ENCODE results near the gene CLDN19.
"Not testable (repeated sequence)": the region's sequence is repeated elsewhere in the genome, so short reads cannot be mapped to it uniquely, and the experiment has no call there.

Gene CLDN19

DNA sequence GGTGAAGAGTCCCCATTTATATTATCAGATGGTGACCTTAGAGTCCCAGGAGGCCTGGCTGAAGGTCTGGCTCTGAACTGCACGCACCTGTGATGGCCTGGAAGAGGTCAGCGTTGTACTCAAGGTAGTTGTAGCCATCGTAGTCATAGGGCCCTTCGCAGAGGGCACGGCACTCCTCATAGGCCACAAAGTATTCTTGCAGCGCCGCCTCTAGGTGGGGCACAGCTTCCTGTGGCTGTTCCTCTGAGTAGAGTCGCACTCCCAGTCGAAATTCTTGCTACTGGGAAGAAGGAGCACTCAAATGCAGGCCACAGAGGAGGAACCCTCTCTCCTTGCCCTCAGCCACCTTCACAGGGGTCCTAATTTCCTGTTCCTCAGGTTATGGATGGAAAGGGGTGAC lies 19.1 kb upstream of the CLDN19 start:
- no peak for DNase-seq (ENCODE audit: low spot score)

DNA sequence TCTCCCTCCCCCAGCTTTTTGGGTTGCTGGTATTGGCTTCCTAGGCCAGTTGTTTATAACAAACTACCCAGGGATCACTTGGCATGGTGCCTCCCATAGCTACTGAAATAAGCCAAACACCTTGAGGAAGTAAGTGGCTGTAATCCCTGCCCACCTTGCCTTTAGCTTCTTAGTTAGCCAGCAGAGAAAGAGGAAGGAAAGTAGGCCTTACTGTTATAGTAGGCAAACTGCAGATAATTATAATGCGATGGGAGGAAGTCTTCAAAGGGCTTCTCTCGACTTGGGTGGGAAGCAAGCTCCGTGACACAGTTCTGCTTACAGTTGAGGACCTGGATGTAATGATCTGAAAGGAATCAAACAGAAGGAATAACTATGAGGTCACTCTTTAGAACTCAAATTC lies 18.6 kb upstream of the CLDN19 start:
- no peak for DNase-seq (ENCODE audit: low spot score)

DNA sequence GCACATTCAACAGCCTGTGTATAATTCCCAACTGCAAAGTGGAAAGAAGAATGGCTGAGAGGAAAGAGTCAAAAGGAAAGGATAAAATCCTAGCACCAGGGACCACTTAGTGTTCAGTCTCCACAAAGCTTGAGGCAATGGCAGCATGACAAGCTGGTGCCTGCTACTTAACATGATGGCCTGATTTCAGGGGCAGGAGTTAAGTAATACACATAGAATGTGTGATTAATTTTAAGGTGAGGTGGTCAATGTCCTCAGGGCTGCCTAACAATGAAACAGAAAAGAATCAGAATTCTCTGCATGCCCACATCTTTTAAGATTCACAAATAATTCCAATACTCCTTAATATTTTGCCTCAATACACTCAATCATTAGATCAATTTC lies 17.8 kb upstream of the CLDN19 start:
- no peak for DNase-seq (ENCODE audit: low spot score)

DNA sequence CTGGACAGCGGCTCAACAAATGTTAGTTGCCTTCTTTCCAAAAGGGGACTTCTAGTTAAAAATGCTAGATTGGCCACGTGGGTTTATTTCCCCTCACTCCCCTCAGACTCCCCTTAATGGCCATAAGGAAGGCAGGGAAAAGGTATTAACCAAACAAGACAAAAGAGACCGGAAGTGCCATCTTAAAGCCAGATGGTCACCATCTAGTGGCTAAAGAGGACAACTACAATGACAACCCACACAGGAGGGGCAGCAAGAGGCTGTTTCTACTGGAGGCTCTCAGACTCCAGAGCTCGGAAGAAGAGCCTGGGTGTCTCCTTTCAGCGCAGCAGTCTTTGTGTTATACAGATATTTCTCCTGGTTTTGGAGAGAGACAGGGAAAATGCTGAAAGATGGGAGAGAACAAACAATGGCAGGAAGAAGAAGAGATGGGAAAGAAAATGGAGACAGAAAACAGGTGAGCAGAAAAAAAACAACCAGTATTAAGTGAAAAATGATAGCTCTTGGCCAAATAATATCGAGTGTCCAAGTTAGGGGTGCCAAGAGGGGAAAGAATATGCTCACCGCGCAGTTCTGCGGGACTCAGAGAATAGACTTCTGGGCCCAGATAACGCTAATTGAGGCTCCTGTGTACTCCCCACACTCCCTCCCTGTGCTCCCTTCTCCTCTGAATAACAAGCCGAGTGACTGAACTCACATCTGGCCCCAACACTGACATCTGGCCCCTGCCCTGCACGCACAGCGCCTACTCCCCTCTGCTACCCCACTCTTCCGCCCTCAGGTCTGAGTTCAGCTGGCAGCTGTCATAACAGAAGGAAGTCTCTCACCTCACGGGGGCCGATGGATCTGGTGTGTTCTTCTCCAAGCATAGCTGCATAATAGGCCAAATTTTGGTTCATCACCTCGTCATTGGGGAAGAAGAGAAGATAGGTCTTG lies 17.2 kb upstream of the CLDN19 start:
- DNase-seq (ENCODE audit: low spot score) = peak; percentile 30

DNA sequence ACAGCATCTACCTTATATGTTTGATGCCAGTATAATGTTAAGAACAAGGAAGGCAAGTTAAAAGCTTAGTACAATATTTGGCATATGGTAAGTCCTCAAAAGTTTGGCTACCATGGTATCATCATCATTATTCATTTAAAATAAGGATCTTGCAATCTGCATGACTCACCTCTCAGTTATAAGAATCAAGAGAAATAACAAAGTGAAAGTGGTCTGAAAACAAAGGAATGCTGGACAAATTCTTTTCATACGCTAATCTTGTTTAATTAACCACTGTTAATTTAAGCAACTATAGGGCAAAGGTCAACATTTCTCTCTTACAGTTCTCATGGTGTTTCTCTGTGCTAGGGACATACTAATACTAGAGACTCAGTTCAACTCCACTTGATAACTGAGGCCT lies 13.0 kb upstream of the CLDN19 start:
- DNase-seq (ENCODE audit: low spot score) = no peak

DNA sequence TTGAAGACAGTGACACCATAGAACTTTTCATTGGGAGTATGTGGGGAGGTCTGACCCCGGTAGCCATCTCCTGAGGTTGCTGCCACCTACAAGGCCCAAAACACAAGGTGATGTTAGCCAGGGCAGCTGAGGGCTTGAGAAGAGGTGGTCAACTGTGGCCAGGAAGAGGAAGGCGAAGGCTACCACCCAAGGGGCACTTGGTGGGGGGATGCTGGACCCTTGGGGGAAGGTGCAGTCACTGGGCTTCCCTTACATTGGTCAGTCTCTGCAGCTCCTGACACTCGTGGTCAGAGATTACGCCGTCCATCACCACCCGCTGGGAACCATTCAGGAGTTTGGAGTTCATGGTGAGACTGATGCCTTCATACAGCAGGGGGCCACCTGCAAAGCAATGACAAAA lies 12.2 kb upstream of the CLDN19 start:
- no peak for DNase-seq (ENCODE audit: low spot score)

DNA sequence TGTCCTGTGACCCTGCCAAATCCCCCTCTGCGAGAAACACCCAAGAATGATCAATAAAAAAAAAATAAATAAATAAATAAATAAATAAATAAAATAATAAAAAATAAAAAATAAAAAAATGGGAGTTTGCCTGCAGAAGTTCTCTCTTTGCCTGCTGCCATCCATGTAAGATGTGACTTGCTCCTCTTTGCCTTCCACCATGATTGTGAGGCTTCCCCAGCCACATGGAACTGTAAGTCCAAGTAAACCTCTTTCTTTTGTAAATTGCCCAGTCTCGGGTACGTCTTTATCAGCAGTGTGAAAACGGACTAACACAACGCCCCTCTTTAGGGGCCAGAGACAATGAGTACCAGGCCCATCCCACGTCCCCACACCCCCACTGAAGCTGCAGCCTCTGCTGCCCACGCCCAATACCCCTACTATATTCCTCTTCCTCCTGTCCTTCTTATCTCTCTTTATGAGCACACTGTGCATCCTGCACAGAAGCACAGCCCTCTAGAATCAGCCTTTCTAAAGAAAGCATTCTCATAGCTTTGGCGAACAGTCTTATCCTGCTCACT lies 11.6 kb upstream of the CLDN19 start:
- DNase-seq (ENCODE audit: low spot score) = not testable (repeated sequence)

DNA sequence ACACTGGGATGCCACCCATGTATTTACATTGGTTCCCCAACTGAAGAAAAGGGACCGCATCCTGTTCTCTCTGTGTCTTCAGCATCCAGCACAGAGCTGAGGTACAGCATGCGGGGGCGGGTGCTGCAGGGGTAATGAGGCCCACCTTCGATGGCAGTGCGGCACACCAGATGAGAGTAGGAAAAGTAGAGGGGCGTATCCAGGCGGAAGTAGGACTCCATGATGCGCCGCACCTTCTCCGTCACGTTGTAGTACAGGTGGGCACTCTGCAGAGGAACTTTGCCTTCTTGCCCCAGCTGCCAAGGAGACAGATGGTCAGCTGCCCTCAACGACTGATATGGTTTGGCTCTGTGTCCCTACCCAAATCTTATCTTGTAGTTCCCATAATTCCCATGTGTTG lies 10.0 kb upstream of the CLDN19 start:
- DNase-seq (ENCODE audit: low spot score) = no peak

DNA sequence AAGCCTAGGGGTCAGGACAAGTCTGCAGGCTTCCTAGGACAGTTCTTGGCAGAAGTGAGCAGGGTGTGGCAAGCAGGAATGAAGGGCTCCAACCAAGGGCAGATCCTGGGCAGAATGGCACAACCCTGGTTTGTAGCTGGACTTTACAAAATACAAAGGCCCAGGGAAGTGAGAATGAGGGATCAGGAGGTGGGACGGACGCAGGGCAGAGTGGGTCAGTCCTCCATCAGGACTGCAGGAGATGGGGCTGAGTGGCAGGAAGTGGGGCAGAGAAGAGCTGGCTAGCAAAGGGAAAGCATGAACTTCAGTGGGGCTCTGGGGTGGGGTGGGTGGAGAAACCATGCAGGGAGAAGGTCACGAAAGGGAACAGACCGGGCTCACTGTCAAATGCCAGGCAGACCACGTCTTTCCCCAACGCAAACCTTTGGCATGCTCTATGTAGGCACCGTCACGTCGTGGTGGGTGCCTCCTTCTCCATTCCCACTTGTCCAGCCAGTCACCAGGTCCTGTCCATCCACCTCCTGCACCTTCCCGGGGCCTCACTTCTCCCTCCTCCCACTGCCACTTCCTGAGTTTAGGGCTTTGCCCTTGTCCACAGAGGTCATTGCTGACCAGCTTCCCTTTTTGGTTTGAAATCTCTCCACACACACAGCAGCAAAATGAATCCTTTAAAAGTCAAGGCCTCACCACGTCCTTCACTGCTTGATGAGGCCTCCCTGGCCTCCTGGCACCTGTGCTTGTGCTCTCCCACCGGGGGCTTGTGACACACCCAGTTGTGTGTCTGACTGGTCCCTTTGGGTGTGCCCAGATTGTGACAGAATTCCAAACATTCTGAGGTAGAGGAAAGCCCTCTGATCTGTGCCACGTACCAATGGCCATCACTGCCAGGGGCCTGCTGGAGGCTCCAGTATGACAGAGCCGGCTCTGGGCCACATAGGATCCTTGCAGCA lies 8.7 kb upstream of the CLDN19 start:
- no peak for DNase-seq (ENCODE audit: low spot score)

DNA sequence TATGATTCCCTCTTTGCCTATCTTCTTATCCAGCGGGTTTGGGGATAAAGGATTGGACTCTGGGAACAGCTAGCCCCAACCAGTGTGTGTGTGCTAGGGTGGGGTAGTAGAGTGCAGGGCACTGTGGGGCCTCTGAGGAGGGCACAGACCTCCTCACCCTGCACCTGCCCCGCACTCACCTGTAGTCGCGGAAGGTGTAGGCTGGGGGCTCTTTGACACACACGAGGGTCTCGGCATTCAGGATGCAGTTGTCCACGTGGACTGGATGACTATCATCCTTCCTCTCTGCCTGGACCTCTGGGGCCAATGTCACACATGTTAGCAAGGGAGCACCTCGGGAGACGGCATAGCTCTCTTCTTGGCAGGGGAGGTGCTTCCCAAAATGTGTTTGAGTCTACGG lies 8.0 kb upstream of the CLDN19 start:
- DNase-seq (ENCODE audit: low spot score) = no peak

DNA sequence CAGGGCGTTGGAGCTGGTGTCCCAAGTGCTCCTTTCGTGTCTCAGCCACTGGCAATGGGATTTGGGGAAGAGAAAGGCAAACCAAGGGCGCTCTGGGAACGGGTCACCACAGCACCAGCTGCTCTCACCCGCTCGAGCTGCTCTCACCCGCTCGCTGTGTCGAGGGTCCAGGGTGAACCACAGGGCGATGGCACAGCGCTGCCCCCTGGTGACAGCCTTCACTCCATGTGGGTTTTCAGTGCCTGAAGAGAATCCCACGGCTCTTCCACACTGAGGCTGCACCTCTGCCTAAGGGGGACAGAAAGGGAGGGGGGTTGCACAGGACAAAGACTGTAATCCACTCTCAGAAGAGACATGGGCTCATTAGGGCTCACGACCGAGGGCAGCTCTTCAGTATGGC lies 7.1 kb upstream of the CLDN19 start:
- DNase-seq (ENCODE audit: low spot score) = no peak

DNA sequence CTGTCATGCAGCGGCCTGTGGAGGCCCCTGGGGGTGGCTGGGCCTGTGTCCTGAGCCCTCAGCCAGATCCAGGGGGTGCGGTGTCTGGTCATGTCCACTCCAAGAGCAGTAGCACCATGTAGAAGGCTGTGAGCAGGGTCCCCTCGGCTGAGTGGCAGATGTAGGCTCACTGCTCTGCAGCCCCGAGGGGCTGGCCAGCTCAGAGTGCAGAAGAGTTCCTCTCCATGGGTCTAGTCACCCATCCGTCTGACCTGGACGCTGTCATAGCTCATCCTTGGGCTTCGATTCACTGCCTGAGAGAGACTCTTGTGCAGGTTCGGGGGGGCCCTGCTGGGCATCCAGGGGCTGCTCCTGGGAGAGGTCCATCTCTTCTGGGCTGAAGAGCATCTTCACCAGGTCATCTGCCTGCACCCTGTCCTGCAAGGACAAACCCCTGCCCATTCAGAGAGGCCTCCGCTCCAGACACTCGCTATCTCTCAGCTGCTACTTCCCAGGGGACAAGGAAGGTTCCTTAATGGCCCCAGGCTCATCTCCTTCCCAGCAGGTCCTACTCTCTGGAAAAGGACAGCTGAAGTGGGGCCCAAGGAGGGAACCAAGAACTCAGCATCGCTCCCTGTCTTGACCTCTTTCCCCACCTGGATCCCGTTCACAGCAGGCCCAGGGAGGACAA lies 6.5 kb upstream of the CLDN19 start:
- DNase-seq (ENCODE audit: low spot score) = no peak

DNA sequence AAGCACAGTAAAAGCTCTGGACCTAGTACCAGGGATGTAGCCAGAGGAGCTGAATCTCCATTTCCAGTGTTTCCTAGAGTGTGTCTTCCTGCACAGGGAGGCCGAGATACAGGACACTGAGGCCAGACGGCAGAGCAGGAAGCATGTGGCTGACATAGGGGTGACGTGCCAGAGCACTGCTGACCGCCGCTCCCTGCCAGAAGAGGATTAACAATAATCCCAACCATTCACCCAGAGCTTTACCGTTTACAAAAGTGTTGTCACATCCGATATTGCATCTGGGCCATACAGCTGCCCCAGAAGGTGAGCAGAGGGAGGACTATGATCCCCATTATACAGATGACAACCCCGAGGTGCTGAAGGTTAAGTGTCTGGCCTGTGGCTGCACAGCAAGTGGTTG lies 5.8 kb upstream of the CLDN19 start:
- no peak for DNase-seq (ENCODE audit: low spot score)

DNA sequence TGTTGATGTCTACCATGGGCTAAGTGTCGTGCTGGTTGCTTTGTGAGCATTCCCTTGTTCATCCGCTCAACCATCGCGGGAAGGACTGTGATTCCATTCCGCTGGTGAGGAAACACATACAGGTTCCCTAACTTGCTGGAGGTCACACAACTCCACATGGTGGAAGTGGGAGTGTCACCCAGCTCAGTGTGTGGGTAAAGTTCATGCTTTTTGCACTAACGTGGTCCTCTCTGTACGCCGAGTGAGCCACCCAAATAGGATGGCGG lies 4.0 kb upstream of the CLDN19 start:
- DNase-seq (ENCODE audit: low spot score) = no peak

DNA sequence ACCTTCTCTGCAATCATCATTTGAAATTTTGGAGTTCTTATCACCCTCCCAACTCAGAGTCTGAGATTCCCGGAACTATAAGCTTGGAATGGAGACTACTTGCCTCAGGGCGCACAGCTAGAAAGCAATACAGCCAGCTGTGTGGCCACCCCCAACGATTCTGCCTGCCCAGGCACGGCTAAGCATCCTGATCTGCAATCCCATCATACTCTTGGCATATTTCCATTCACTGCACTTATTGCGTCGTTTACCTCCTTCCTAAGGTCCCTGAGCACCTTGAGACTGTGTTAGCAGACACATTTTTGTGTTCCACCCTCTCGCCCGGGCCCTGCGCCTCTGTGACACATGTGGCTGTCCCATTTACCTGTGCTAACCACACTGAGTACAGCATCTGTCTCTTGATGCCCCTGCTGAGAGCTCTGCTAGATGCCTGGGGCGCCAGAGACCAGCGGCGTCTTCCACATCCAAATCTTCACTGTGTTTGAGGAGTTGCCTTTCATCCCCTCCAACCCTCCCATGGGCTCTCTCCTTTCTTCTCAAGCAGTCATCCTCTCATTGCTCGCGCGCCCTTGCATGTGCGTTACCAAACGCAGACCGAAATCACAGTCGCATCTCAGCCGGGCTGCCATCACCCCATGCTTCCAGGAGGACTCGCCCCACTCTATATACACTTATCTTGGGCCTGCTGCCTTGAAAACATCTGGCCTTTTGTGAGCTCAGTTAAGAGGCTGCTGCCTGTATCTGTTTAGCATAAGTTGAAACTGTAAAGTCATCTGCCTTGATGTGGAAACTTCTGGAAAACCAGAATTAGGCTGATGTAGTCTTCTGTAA lies 3.5 kb upstream of the CLDN19 start:
- no peak for DNase-seq (ENCODE audit: low spot score)

DNA sequence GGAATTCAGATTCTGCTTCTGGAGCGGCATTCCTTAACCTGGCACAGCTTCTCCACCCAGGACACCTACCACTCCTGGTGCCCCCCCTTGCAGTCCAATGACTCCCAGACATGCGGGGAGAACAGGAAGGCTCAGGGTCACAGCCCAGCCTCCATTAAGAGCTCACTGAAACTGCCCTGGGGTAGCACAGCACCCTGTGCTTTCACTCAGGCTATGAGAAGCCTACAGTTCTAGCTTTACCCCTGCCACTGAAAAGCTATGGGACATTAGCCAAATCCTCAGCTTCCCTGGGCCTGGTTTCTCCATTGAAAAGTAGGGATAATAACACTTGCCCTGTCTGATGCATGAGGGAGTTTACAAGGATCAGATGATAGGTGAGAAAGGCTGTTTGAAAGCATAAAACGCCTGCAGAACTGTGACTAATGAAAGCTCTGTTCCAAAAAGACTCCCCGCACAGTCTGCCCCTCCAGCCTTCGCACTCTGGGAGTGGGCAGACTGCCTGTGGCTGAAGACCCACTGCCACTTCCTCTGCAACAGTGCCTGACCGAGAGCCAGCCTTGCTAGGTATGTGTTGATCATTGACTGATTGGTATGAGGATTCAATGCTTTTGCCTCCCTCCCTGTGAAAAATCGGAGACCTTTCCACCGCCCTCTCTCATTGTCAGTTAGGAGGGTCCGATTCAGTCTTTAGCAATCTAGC lies 2.7 kb upstream of the CLDN19 start:
- no peak for DNase-seq (ENCODE audit: low spot score)

DNA sequence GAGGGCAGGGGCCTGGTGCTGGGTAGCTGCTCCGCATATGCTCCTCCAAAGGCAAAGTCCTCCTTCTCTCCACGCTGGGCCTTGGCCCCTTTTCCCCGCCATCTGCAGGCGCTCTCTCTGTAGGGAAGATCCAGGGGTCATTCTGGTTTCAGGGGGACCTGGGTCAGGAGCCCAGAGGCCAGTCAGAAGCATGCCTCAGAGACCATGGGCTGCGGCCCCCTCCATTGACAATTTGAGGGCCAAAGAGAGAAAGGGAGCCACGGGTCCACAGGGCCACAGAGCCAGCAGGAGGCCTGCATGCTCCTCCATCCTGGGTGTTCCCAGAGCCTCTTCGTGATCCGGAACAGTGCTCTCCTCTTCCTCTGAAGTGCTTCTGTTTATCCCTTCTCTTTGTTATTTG lies 2.1 kb upstream of the CLDN19 start:
- DNase-seq (ENCODE audit: low spot score) = no peak

DNA sequence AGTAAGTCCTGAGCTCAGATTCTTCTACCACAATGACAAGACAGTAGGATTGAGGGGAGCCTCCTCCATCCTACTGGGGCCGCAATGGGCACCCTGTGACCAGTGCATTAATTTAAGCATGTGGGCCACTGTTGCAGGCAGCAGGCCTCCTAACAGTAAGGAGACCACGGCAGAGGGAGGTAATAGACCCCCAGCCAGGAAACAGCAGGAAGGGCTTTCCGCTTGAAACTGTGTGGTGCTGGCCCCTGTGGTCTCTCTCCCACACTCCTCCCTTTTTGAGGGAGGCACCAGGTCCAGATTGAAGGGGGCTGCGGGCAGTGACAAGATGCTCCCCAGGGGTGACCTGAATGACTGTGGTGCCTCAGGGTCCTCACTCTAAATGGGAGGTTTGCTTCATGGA lies 1.7 kb upstream of the CLDN19 start:
- DNase-seq (ENCODE audit: low spot score) = no peak

DNA sequence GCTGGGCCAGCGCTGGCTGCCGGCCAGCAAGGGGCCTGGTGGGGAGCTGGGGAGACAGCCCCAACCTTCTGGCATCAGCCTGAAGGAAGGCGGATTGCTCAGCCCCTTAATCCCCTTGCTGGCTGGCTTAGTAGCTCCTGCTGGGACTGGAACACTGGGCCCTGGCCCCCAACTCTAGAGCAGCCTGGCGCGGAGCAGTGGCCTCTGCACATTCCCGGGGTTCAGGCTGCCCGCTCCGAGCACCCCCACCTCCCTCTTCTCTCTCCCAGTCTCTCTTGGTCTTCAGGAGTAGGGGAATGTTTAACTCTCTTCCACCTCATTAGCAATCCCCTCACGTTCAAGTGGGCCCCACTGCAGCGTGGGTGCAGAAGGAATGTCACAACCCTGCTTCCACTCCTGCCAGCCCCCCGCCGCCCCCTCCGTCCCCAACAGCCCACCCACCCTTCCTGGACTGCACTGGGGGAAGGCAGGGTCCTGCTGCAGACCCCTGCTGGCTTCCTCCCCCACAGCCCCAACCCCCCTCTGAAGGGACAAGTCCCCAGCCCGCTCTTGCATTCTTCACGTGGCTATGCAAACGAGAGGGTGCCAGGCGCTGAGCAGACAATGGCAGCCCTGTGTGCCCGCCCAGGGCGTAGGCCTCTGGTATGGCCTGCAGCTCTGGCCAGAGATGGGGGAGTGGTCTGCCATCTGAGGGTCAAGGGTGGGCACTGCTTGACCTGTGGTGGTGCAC lies 980 bp upstream of the CLDN19 start:
- DNase-seq (ENCODE audit: low spot score) = peak; percentile 54

DNA sequence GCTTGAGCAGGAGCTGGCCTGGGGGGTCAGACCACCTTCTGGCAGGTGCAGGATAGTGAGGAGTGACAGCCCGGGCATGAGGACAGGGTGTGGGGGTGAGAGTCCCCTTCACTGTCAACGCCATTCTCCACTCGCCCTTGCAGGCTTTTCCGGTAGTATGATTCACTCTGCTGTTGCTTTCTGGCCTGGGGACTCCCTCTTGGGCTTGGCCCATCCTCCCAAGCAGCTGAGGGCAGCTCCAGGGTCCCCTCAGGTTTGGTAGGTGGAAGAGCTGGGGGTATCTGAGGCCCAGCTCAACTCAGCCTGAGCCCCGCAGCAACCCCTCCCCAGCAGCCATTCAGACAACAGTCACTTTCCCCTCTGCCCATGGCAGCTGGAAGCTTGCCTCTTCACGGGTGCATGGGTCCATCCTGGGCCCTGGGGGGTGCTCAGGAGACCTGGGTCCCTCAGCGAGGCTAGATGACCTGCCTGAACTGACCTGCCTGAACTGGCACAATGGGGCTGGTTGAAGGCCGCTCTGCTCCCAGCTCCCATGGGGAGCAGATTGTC lies 1.3 kb downstream of the CLDN19 start:
- no peak for DNase-seq (ENCODE audit: low spot score)

Data from globus pallidus (tissue), 1 donor.